SK-N-SH (cell line): Measurements from ENCODE around the gene GPR17. TPM values are rescaled to one million over a fixed set of nuclear protein-coding genes. Genes with fewer than 3 reads are reported as not detected.

Experiments used
- CTCF ChIA-PET: fragments of 300-600, 350-600 bp; formaldehyde crosslinking; extraction: SDS; loops from one replicate; lab custom pipeline; 2021; lab: Yijun Ruan, JAX
- POLR2A ChIA-PET: fragments of 350-600 bp; sonication (Branson Sonifier 250); formaldehyde crosslinking; extraction: SDS; loops from one replicate; lab custom pipeline; 2020; ENCODE audit warnings: antibody characterized with exemption, inconsistent platforms; lab: Yijun Ruan, JAX
- DNase-seq: peaks from one replicate; pipeline ENCODE4 v3.0.0; 2012
- H2AFZ ChIP-seq: fragments of 200-600 bp; sonication (generic); 2 replicates; pipeline ENCODE4 v1.8.1; 2016; ENCODE audit warnings: antibody characterized with exemption, mild to moderate bottlenecking, low read depth
- H3F3A ChIP-seq: fragments of 200-600 bp; sonication (generic); replicated peaks from 2 replicates; pipeline ENCODE3; 2016; ENCODE audit warnings: antibody characterized with exemption, mild to moderate bottlenecking; ENCODE audit not compliant: insufficient read depth
- H3K27ac ChIP-seq, 2 experiments: fragments of 200-500 bp in 1 of 2; fragments of 200-600 bp in 1 of 2; sonication (Bioruptor generic) in 1 of 2; sonication (generic), shearing (Covaris generic) in 1 of 2; 2 replicates each; pipeline versions ENCODE4 v1.5.1 to v1.6.1; 2014 to 2016; ENCODE audit warnings: low read depth in 2 of 2, inconsistent platforms in 1 of 2, low read length in 1 of 2, mild to moderate bottlenecking in 1 of 2, mixed read lengths in 1 of 2
- H3K27me3 ChIP-seq: fragments of 200-600 bp; sonication (generic), shearing (Covaris generic); 2 replicates; pipeline ENCODE4 v1.6.1; 2016; ENCODE audit warnings: mixed run types; ENCODE audit not compliant: insufficient read depth
- H3K36me3 ChIP-seq, 2 experiments: fragments of 200-500 bp in 1 of 2; fragments of 200-600 bp in 1 of 2; sonication (Bioruptor generic) in 1 of 2; sonication (generic) in 1 of 2; replicated peaks in 1 of 2; 2 replicates each; pipeline versions ENCODE3 to v1.5.1; 2014 to 2016; ENCODE audit warnings: low read length in 1 of 2, mild to moderate bottlenecking in 1 of 2; ENCODE audit not compliant: insufficient read depth in 2 of 2, control insufficient read depth in 1 of 2
- H3K4me1 ChIP-seq, 2 experiments: fragments of 200-500 bp in 1 of 2; fragments of 200-600 bp in 1 of 2; sonication (Bioruptor generic) in 1 of 2; sonication (generic), shearing (Covaris generic) in 1 of 2; 2 replicates each; pipeline versions ENCODE4 v1.5.1 to v1.6.1; 2014 to 2016; ENCODE audit warnings: low read depth in 1 of 2, low read length in 1 of 2, mixed run types in 1 of 2; ENCODE audit not compliant: insufficient read depth in 2 of 2, control insufficient read depth in 1 of 2
- H3K4me2 ChIP-seq: fragments of 200-600 bp; sonication (generic), shearing (Covaris generic); 2 replicates; pipeline ENCODE4 v1.6.1; 2017; ENCODE audit warnings: mixed run types
- H3K4me3 ChIP-seq, 2 experiments: fragments of 200-500 bp in 1 of 2; fragments of 200-600 bp in 1 of 2; sonication (Bioruptor generic) in 1 of 2; sonication (generic), shearing (Covaris generic) in 1 of 2; 2 replicates each; pipeline versions ENCODE4 v1.5.1 to v1.8.1; 2014 to 2016; ENCODE audit warnings: low read depth in 2 of 2, inconsistent platforms in 1 of 2, low read length in 1 of 2, mild to moderate bottlenecking in 1 of 2, mixed read lengths in 1 of 2, moderate library complexity in 1 of 2
- H3K79me2 ChIP-seq: fragments of 200-600 bp; sonication (generic); 2 replicates; pipeline ENCODE4 v1.8.1; 2017; ENCODE audit warnings: mild to moderate bottlenecking; ENCODE audit not compliant: insufficient read depth
- H3K9ac ChIP-seq: fragments of 200-600 bp; sonication (generic); 2 replicates; pipeline ENCODE4 v1.6.1; 2017; ENCODE audit warnings: mixed run types
- H3K9me2 ChIP-seq: fragments of 200-600 bp; sonication (generic); 2 replicates; pipeline ENCODE4 v1.6.1; 2017; ENCODE audit warnings: mixed run types
- H3K9me3 ChIP-seq: fragments of 200-600 bp; sonication (generic); 2 replicates; pipeline ENCODE4 v1.6.1; 2017; ENCODE audit warnings: mixed run types, mild to moderate bottlenecking, moderate library complexity
- H4K20me1 ChIP-seq: fragments of 200-600 bp; sonication (generic); 2 replicates; pipeline ENCODE4 v1.6.1; 2017; ENCODE audit warnings: mild to moderate bottlenecking, mixed run types; ENCODE audit not compliant: insufficient read depth
- CTCF ChIP-seq: fragments of 200-600 bp; sonication (generic); IDR thresholded peaks from 2 replicates; pipeline ENCODE4 v1.6.1; 2017; ENCODE audit warnings: antibody characterized with exemption, mild to moderate bottlenecking, moderate library complexity
- FOSL2 ChIP-seq: IDR thresholded peaks from 2 replicates; pipeline ENCODE4 v1.4.0; 2012; ENCODE audit warnings: low read depth, mild to moderate bottlenecking, moderate library complexity, borderline replicate concordance
- FOXJ3 ChIP-seq: sonication (generic); formaldehyde crosslinking; IDR thresholded peaks from 2 replicates; pipeline ENCODE4 v1.5.1; 2020; ENCODE audit warnings: mild to moderate bottlenecking, missing genetic modification reagents
- JUND ChIP-seq: IDR thresholded peaks from 2 replicates; pipeline ENCODE4 v1.4.0; 2012
- MEF2A ChIP-seq: IDR thresholded peaks from 2 replicates; pipeline ENCODE4 v1.4.0; 2012; ENCODE audit warnings: low read depth, borderline replicate concordance
- NRF1 ChIP-seq: IDR thresholded peaks from 2 replicates; pipeline ENCODE4 v1.6.1; 2012; ENCODE audit warnings: low read depth, mild to moderate bottlenecking, low read length
- POLR2AphosphoS5 ChIP-seq: IDR thresholded peaks from 2 replicates; pipeline ENCODE4 v1.6.1; 2012; ENCODE audit warnings: low read depth, low read length
- RAD21 ChIP-seq: IDR thresholded peaks from 2 replicates; pipeline ENCODE4 v1.6.1; 2012; ENCODE audit warnings: mild to moderate bottlenecking, low read length
- TAF1 ChIP-seq: IDR thresholded peaks from 2 replicates; pipeline ENCODE4 v1.6.1; 2012; ENCODE audit warnings: low read depth, mild to moderate bottlenecking, low read length, moderate library complexity, borderline replicate concordance
- TEAD4 ChIP-seq: IDR thresholded peaks from 2 replicates; pipeline ENCODE4 v1.4.0; 2012; ENCODE audit warnings: mild to moderate bottlenecking, borderline replicate concordance; ENCODE audit not compliant: insufficient read depth
- USF1 ChIP-seq: IDR thresholded peaks from 2 replicates; pipeline ENCODE4 v1.4.0; 2012; ENCODE audit warnings: low read depth, borderline replicate concordance
- ZBTB33 ChIP-seq: IDR thresholded peaks from 2 replicates; pipeline ENCODE4 v1.4.0; 2012; ENCODE audit warnings: low read depth, borderline replicate concordance
- WGBS: methylation state at CpG from one replicate; pipeline ENCODE4 v1.1.6; 2017; ENCODE audit warnings: low lambda C conversion rate; 5-methylcytosine and 5-hydroxymethylcytosine counted together
- polyA plus RNA-seq, 3 experiments: library from polyadenylated mRNA; depleted of rRNA; stranded (reverse); fragments of >200 nt; gene quantifications; 2 replicates each; pipeline ENCODE4 v1.2.3, GENCODE V29; 2012

Gene GPR17
- polyA plus RNA-seq, 1 of the 3 experiments (the other 2 are of a cell fraction): 0.03 TPM

- no peak for TF ChIP-seq TEAD4
- no peak for TF ChIP-seq TAF1
These were observed 25.0 kb downstream of the GPR17 start (continued) for GRCh38 chr2:127670957-127671290.

GRCh38 chr2:127671557-127672302 is 25.8 kb downstream of the GPR17 start:
- Histone ChIP-seq H3K9me3 (no peaks in the 10 kb centered on the region), H3K9ac (no peak overlapping the region), H2AFZ (no peak overlapping the region), H3K9me2 (no peaks in the 10 kb centered on the region), H3K4me2 (no peak overlapping the region), H3K27ac (no peak overlapping the region), H3K79me2 (0 out of 2 replicates have a peak, but pooled peaks cover 3% of the 10 kb centered on the region), H3K36me3 (no peaks in the 10 kb centered on the region), H4K20me1 (no peaks in the 10 kb centered on the region), H3F3A (no peaks in the 10 kb centered on the region)
- WGBS: 82% methylated on average over 8 of the region's 14 CpGs
- DNase-seq: peak; percentile 8
- ChIA-PET POLR2A (no interaction called here), CTCF (interaction anchor here (1.2 to 1.4 kb wide), 2 partner anchors 23 to 80 kb away, joined by 3 read pairs; no protein-coding TSS in a partner anchor)
- no peak for TF ChIP-seq USF1
- no peak for TF ChIP-seq ZBTB33
- no peak for TF ChIP-seq CTCF
- no peak for TF ChIP-seq FOXJ3 (CRISPR knock-in tag)
- TF ChIP-seq FOSL2: no peak
- TF ChIP-seq POLR2AphosphoS5: no peak
- TF ChIP-seq RAD21: no peak
- no peak for TF ChIP-seq JUND
- no peak for TF ChIP-seq NRF1
- no peak for TF ChIP-seq MEF2A
- TF ChIP-seq, all 33 proteins: peak for 0
- H3K27me3 ChIP-seq: 0 out of 2 replicates have a peak, but pooled peaks cover 2% of the 10 kb centered on the region
- peaks cover 0 to 6% of the 10 kb centered on the region in 2 experiments; a peak in 1 of 4 replicates for H3K4me1 ChIP-seq
- H3K4me3 ChIP-seq: no peak overlapping the region
